HEK293T (cell line): Measurements from ENCODE around the gene DENND1C.

Source experiments
- BHLHE40 ChIP-seq: fragments of 450-650 bp; IDR thresholded peaks from 2 replicates; pipeline ENCODE4 v1.6.1; 2016; ENCODE audit warnings: mild to moderate bottlenecking, moderate library complexity, borderline replicate concordance
- HDGF ChIP-seq: fragments of 450-650 bp; IDR thresholded peaks from 2 replicates; pipeline ENCODE4 v1.6.1; 2017; ENCODE audit warnings: antibody characterized with exemption, borderline replicate concordance
- NFRKB ChIP-seq: fragments of 450-650 bp; IDR thresholded peaks from 2 replicates; pipeline ENCODE4 v1.6.1; 2016; ENCODE audit warnings: mild to moderate bottlenecking, moderate library complexity
- SP1 ChIP-seq: fragments of 450-650 bp; IDR thresholded peaks from 2 replicates; pipeline ENCODE4 v1.6.1; 2017
- SUZ12 ChIP-seq: fragments of 450-650 bp; IDR thresholded peaks from 2 replicates; pipeline ENCODE4 v1.6.1; 2016; ENCODE audit warnings: mild to moderate bottlenecking
- TARDBP ChIP-seq: fragments of 450-650 bp; IDR thresholded peaks from 2 replicates; pipeline ENCODE4 v1.6.1; 2016

DNA sequence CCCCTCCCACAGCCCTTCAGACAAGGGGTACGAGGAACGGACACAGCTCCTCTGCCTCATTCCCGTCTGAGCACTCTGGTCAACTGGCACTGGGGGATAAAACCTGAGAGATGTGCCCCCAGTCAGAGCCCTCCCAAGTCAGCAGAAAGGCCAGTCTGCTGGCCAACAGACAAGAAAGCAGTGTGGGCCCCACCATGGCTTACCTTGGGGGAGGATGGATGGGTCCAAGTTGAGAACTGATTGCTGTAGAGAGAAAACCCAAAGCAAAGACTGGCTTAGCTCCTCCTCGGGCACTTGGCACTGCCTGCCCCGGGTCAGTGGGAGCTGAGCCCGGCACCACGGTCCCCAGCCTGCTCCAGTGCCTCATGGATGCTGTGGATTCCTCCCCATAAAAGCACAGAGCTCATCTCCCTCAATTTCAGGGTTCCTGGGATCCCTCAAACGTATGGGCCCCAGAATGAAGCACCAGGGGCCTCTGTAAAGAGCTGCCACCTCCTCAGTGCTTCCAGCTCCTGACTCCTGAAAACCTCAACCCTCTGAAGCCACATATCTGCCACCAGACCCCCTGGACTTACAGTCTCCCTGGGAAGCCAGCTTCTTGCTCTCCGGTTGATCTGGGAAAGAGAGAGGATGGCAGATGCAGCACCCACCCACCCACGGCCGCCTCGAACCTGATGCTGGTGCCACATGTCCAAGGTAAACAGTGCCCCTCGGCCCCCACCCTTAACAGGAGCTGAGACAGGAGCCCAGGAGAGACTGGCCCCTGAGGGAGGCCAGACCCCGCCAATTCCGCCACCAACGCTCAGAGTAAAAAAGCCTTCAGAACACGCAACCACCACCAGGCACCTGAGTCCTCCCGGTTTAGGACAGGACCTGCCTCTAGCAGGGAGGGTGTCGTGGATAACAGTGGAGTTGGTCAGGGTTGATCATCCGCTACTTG is 60.2 kb downstream of the DENND1C start:
- TF ChIP-seq BHLHE40 (no peak), HDGF (no peak), TARDBP (no peak), NFRKB (no peak), SP1 (no peak), SUZ12 (no peak)
